H9 (cell line): Measurements from ENCODE around the gene ANKRD13C. TPM values are rescaled to one million over a fixed set of nuclear protein-coding genes. Genes with fewer than 3 reads are reported as not detected.

ENCODE experiments used
- DNase-seq: peaks from one replicate; pipeline ENCODE4 v3.0.0-alpha.2; 2017
- H2AFZ ChIP-seq: one replicate; pipeline ENCODE4 v1.6.1; 2013; ENCODE audit warnings: mild to moderate bottlenecking, low read length, control low read depth, moderate library complexity
- H2AK5ac ChIP-seq: 2 replicates; pipeline ENCODE4 v1.6.1; 2013; ENCODE audit warnings: low read length, control low read depth, mixed read lengths; ENCODE audit not compliant: insufficient read length
- H2BK120ac ChIP-seq: one replicate; pipeline ENCODE4 v1.6.1; 2013; ENCODE audit warnings: low read depth, mild to moderate bottlenecking, low read length, control low read depth, inconsistent platforms; ENCODE audit not compliant: poor library complexity, severe bottlenecking
- H2BK12ac ChIP-seq: 2 replicates; pipeline ENCODE4 v1.6.1; 2013; ENCODE audit warnings: low read length, control low read depth, mixed read lengths, low read depth; ENCODE audit not compliant: insufficient read length
- H2BK15ac ChIP-seq: 2 replicates; pipeline ENCODE4 v1.6.1; 2013; ENCODE audit warnings: low read depth, low read length, control low read depth
- H2BK20ac ChIP-seq: one replicate; pipeline ENCODE4 v1.6.1; 2013; ENCODE audit warnings: low read depth, mild to moderate bottlenecking, low read length, control low read depth, inconsistent platforms; ENCODE audit not compliant: poor library complexity, severe bottlenecking
- H2BK5ac ChIP-seq: 2 replicates; pipeline ENCODE4 v1.6.1; 2013; ENCODE audit warnings: low read length, control low read depth, mixed read lengths; ENCODE audit not compliant: insufficient read length
- H3K14ac ChIP-seq: 2 replicates; pipeline ENCODE4 v1.6.1; 2013; ENCODE audit warnings: low read length, control low read depth; ENCODE audit not compliant: insufficient read depth
- H3K18ac ChIP-seq: 2 replicates; pipeline ENCODE4 v1.6.1; 2013; ENCODE audit warnings: low read depth, mild to moderate bottlenecking, mixed read lengths, low read length, control low read depth; ENCODE audit not compliant: insufficient read length
- H3K23ac ChIP-seq: 2 replicates; pipeline ENCODE4 v1.6.1; 2013; ENCODE audit warnings: low read length, control low read depth, mixed read lengths, low read depth; ENCODE audit not compliant: insufficient read length
- H3K23me2 ChIP-seq: 2 replicates; pipeline ENCODE4 v1.6.1; 2013; ENCODE audit warnings: low read depth, mild to moderate bottlenecking, mixed read lengths, low read length, control low read depth; ENCODE audit not compliant: insufficient read length, poor library complexity, severe bottlenecking
- H3K27ac ChIP-seq: 2 replicates; pipeline ENCODE4 v1.5.1; 2013; ENCODE audit warnings: low read length, control low read depth, mixed read lengths, low read depth; ENCODE audit not compliant: insufficient read length
- H3K27me3 ChIP-seq: 2 replicates; pipeline ENCODE4 v1.6.1; 2013; ENCODE audit warnings: low read length, control low read depth, inconsistent platforms; ENCODE audit not compliant: insufficient read depth
- H3K4ac ChIP-seq: 2 replicates; pipeline ENCODE4 v1.6.1; 2013; ENCODE audit warnings: low read depth, mild to moderate bottlenecking, control low read depth, inconsistent platforms, low read length, moderate library complexity
- H3K4me1 ChIP-seq: 2 replicates; pipeline ENCODE4 v1.6.1; 2013; ENCODE audit warnings: low read length, control low read depth, inconsistent platforms; ENCODE audit not compliant: insufficient read depth
- H3K4me2 ChIP-seq: 2 replicates; pipeline ENCODE4 v1.6.1; 2013; ENCODE audit warnings: low read length, control low read depth, mixed read lengths; ENCODE audit not compliant: insufficient read length, insufficient read depth
- H3K56ac ChIP-seq: 2 replicates; pipeline ENCODE4 v1.6.1; 2013; ENCODE audit warnings: low read depth, mild to moderate bottlenecking, mixed read lengths, low read length, control low read depth; ENCODE audit not compliant: insufficient read length
- H3K79me1 ChIP-seq: 2 replicates; pipeline ENCODE4 v1.6.1; 2013; ENCODE audit warnings: low read depth, mild to moderate bottlenecking, moderate library complexity, low read length, control low read depth, inconsistent platforms; ENCODE audit not compliant: insufficient read depth, poor library complexity, severe bottlenecking
- H3K79me2 ChIP-seq: 2 replicates; pipeline ENCODE4 v1.6.1; 2013; ENCODE audit warnings: low read length, control low read depth, inconsistent platforms; ENCODE audit not compliant: insufficient read depth
- H3K9ac ChIP-seq: 2 replicates; pipeline ENCODE4 v1.6.1; 2013; ENCODE audit warnings: low read length, control low read depth, mixed read lengths; ENCODE audit not compliant: insufficient read length; ENCODE audit errors: extremely low read depth
- H3K9me3 ChIP-seq: one replicate; pipeline ENCODE4 v1.6.1; 2013; ENCODE audit warnings: low read depth, low read length, inconsistent platforms; ENCODE audit not compliant: control insufficient read depth
- H3T11ph ChIP-seq: one replicate; pipeline ENCODE4 v1.6.1; 2013; ENCODE audit warnings: mild to moderate bottlenecking, low read length, control low read depth, inconsistent platforms
- H4K20me1 ChIP-seq: one replicate; pipeline ENCODE4 v1.6.1; 2013; ENCODE audit not compliant: control insufficient read depth, insufficient read length, insufficient read depth
- H4K5ac ChIP-seq: 2 replicates; pipeline ENCODE4 v1.6.1; 2013; ENCODE audit warnings: low read depth, mild to moderate bottlenecking, mixed read lengths, low read length, control low read depth; ENCODE audit not compliant: insufficient read length
- H4K8ac ChIP-seq: replicated peaks from 2 replicates; pipeline ENCODE4 v1.6.1; 2013; ENCODE audit warnings: low read length, control low read depth, mixed read lengths, low read depth; ENCODE audit not compliant: insufficient read length
- H4K91ac ChIP-seq: 2 replicates; pipeline ENCODE4 v1.6.1; 2013; ENCODE audit warnings: low read depth, mild to moderate bottlenecking, moderate library complexity, mixed read lengths, low read length, control low read depth; ENCODE audit not compliant: insufficient read length
- H3K27ac Mint-ChIP-seq, 3 experiments: 2 replicates in 2 of 3; 3 replicates in 1 of 3; pipeline ENCODE4 v1.8.0; 2020 to 2021; ENCODE audit warnings: mixed read lengths in 3 of 3, mild to moderate bottlenecking in 1 of 3, moderate library complexity in 1 of 3
- H3K27me3 Mint-ChIP-seq: 2 replicates; pipeline ENCODE4 v1.8.0; 2021; ENCODE audit warnings: low read depth, mild to moderate bottlenecking, moderate library complexity, mixed read lengths
- H3K36me3 Mint-ChIP-seq, 3 experiments: 2 replicates in 2 of 3; 3 replicates in 1 of 3; pipeline ENCODE4 v1.8.0; 2020 to 2021; ENCODE audit warnings: low read depth in 3 of 3, mixed read lengths in 3 of 3; ENCODE audit not compliant: insufficient read depth in 1 of 3
- H3K4me1 Mint-ChIP-seq, 2 experiments: 2 replicates each; pipeline ENCODE4 v1.8.0; 2020; ENCODE audit warnings: mixed read lengths in 2 of 2
- H3K4me3 Mint-ChIP-seq, 2 experiments: 2 replicates in 1 of 2; 3 replicates in 1 of 2; pipeline ENCODE4 v1.8.0; 2020 to 2021; ENCODE audit warnings: mild to moderate bottlenecking in 2 of 2, mixed read lengths in 2 of 2, moderate library complexity in 1 of 2
- H3K9me3 Mint-ChIP-seq, 2 experiments: 2 replicates in 1 of 2; 3 replicates in 1 of 2; pipeline ENCODE4 v1.8.0; 2020; ENCODE audit warnings: mild to moderate bottlenecking in 2 of 2, mixed read lengths in 2 of 2, moderate library complexity in 1 of 2
- CTCF ChIP-seq: fragments of 200-600 bp; sonication (generic); conservative IDR thresholded peaks from 3 replicates; pipeline ENCODE4 v1.8.0; 2021; ENCODE audit warnings: antibody characterized with exemption, mild to moderate bottlenecking
- WGBS: extraction: QIAGEN DNeasy Blood & Tissue Kit; methylation state at CpG from one replicate; pipeline ENCODE4 v1.1.7; 2013; ENCODE audit warnings: missing lambda C conversion rate, low lambda C conversion rate, mixed read lengths; ENCODE audit not compliant: insufficient read length; ENCODE audit errors: extremely low coverage; 5-methylcytosine and 5-hydroxymethylcytosine counted together
- total RNA-seq: library from RNA; stranded (reverse); gene quantifications from 2 replicates; pipeline ENCODE4 v1.2.1, GENCODE V29; 2021

The ANKRD13C gene
- total RNA-seq, 1 experiment from 2014 or later = 19.7 TPM

- H4K91ac ChIP-seq = no peak overlapping the region
- H3K56ac ChIP-seq = no peak overlapping the region
- H3K4me3 Mint-ChIP-seq = no peak overlapping the region
- no peaks in the 10 kb centered on the region for H3K79me1 ChIP-seq
- no peak overlapping the region for H3K23ac ChIP-seq
- WGBS = no CpG with 5 or more reads among the region's 2 CpGs
- H4K5ac ChIP-seq = no peak overlapping the region
- no peak overlapping the region for H2BK12ac ChIP-seq
- H4K20me1 ChIP-seq = no peaks in the 10 kb centered on the region
- TF ChIP-seq CTCF = no peak
- no peak for DNase-seq
- no peak overlapping the region for H3K14ac ChIP-seq
- H4K8ac ChIP-seq = no peak overlapping the region
- H3K79me2 ChIP-seq = peaks cover 14% of the 10 kb centered on the region; the same call in 1 of the 2 replicates
- no peaks in the 10 kb centered on the region for H3K27me3 ChIP-seq
- H3K27me3 Mint-ChIP-seq = no peaks in the 10 kb centered on the region
- H3K4ac ChIP-seq = no peak overlapping the region
- H3K18ac ChIP-seq = no peak overlapping the region
- H2AK5ac ChIP-seq = no peak overlapping the region
- H2AFZ ChIP-seq = no peak overlapping the region
- H3K4me1 Mint-ChIP-seq = peaks cover 28 to 35% of the 10 kb centered on the region in 2 experiments
- no peak overlapping the region for H3K27ac ChIP-seq
- H3K9ac ChIP-seq = no peak overlapping the region
- no peaks in the 10 kb centered on the region for H3K4me1 ChIP-seq
- H3K9me3 Mint-ChIP-seq = no peaks in the 10 kb centered on the region
- no peak overlapping the region for H2BK5ac ChIP-seq
- H3K27ac Mint-ChIP-seq = peak overlapping the region in 2 of 3 experiments; percentile 45 to 66; a peak in 3 of 7 replicates
- H3K4me2 ChIP-seq = no peak overlapping the region
- H3T11ph ChIP-seq = no peak overlapping the region
- H2BK120ac ChIP-seq = no peak overlapping the region
- no peaks in the 10 kb centered on the region for H3K23me2 ChIP-seq
- H2BK20ac ChIP-seq = no peak overlapping the region
- H3K9me3 ChIP-seq = no peaks in the 10 kb centered on the region
- peaks cover 17 to 52% (median 41%) of the 10 kb centered on the region in 3 experiments for H3K36me3 Mint-ChIP-seq
- H2BK15ac ChIP-seq = no peak overlapping the region
These were observed 134.5 kb downstream of the ANKRD13C start for GRCh38 chr1:70220015-70220414.
